Measurements from ENCODE around the gene MAFB. TPM values are rescaled to one million over a fixed set of nuclear protein-coding genes. Genes with fewer than 3 reads are reported as not detected.

Gene MAFB
- polyA plus RNA-seq, 3 donors, result 113 to 161 (median 134) TPM

GRCh38 chr20:40639132-40639531, 49.9 kb downstream of the MAFB start:
- no peaks in the 10 kb centered on the region for H3K36me3 Mint-ChIP-seq

GRCh38 chr20:40638414-40638813, 50.6 kb downstream of the MAFB start:
- no peak overlapping the region for H2AFZ ChIP-seq (ENCODE audit: insufficient read depth, low read depth, low read length, poor library complexity, severe bottlenecking)
- H3K36me3 ChIP-seq (replicated peaks in 1 of 2; ENCODE audit: control insufficient read depth in 1 of 2, insufficient read depth in 2 of 2, low read length in 2 of 2), result no peaks in the 10 kb centered on the region
- H3K79me2 ChIP-seq (ENCODE audit: insufficient read depth, low read length), result no peaks in the 10 kb centered on the region
- no CpG with 5 or more reads among the region's 2 CpGs for WGBS (ENCODE audit: insufficient coverage)
- Mint-ChIP-seq H3K36me3 (no peaks in the 10 kb centered on the region), H3K4me3 (peak overlapping the region in 1 of 2 donors; percentile 4), H3K27ac (no peak overlapping the region), H3K9me3 (peaks cover 0 to 7% (median 2%) of the 10 kb centered on the region in 7 donors), H3K27me3 (ENCODE audit: low read depth in 3 of 3) (peaks cover 11 to 27% (median 16%) of the 10 kb centered on the region in 3 donors), H3K4me1 (peaks cover 27% of the 10 kb centered on the region)
- peaks cover 0 to 10% of the 10 kb centered on the region in 2 donors for H3K27me3 ChIP-seq (ENCODE audit: control insufficient read depth in 2 of 2, insufficient read depth in 2 of 2, low read length in 2 of 2)
- no peaks in the 10 kb centered on the region for H4K20me1 ChIP-seq (ENCODE audit: insufficient read depth, low read length)
- H3K9ac ChIP-seq (ENCODE audit: insufficient read depth, low read length, poor library complexity, severe bottlenecking), result no peak overlapping the region
- DNase-seq, result no peak
- intact Hi-C loops (cut with micrococcal nuclease), result loop anchor here in 1 of 2 donors (10.0 kb wide), 1 partner anchor 54 kb away; no protein-coding TSS in a partner anchor
- H3K4me1 ChIP-seq (ENCODE audit: control insufficient read depth in 1 of 2, insufficient read depth in 2 of 2, low read length in 2 of 2), result peaks cover 13 to 15% of the 10 kb centered on the region in 2 donors
- H3K27ac ChIP-seq (ENCODE audit: low read depth in 1 of 2, low read length in 2 of 2), result no peak overlapping the region
- no peak overlapping the region for H3K4me3 ChIP-seq (replicated peaks in 1 of 3; ENCODE audit: low read depth in 2 of 3, low read length in 3 of 3)
- no peak for TF ChIP-seq CTCF (IDR thresholded peaks at IDR 0.05)
- H3K4me2 ChIP-seq (replicated peaks; ENCODE audit: extremely low read depth, low read length, poor library complexity, severe bottlenecking), result no peak overlapping the region
- H3K9me3 ChIP-seq (replicated peaks in 1 of 2; ENCODE audit: control insufficient read depth in 1 of 2, insufficient read depth in 1 of 2, low read length in 2 of 2), result no peaks in the 10 kb centered on the region

More at GRCh38 chr20:40639132-40639531, 49.9 kb downstream of the MAFB start:
- H3K9ac ChIP-seq (ENCODE audit: insufficient read depth, low read length, poor library complexity, severe bottlenecking), result no peak overlapping the region
- intact Hi-C loops (cut with micrococcal nuclease), result loop anchor here in 1 of 2 donors (10.0 kb wide), 1 partner anchor 54 kb away; no protein-coding TSS in a partner anchor
- H3K4me1 Mint-ChIP-seq, result peaks cover 27% of the 10 kb centered on the region
- H3K27ac Mint-ChIP-seq, result no peak overlapping the region
- H3K9me3 ChIP-seq (replicated peaks in 1 of 2; ENCODE audit: control insufficient read depth in 1 of 2, insufficient read depth in 1 of 2, low read length in 2 of 2), result no peaks in the 10 kb centered on the region
- 63% methylated on average over 1 of the region's 1 CpG for WGBS (ENCODE audit: insufficient coverage)
- H3K4me1 ChIP-seq (ENCODE audit: control insufficient read depth in 1 of 2, insufficient read depth in 2 of 2, low read length in 2 of 2), result peaks cover 13 to 15% of the 10 kb centered on the region in 2 donors
- H3K4me2 ChIP-seq (replicated peaks; ENCODE audit: extremely low read depth, low read length, poor library complexity, severe bottlenecking), result no peak overlapping the region
- peaks cover 11 to 30% (median 14%) of the 10 kb centered on the region in 3 donors for H3K27me3 Mint-ChIP-seq (ENCODE audit: low read depth in 3 of 3)
- no peak overlapping the region for H3K4me3 ChIP-seq (replicated peaks in 1 of 3; ENCODE audit: low read depth in 2 of 3, low read length in 3 of 3)
- H3K79me2 ChIP-seq (ENCODE audit: insufficient read depth, low read length), result no peaks in the 10 kb centered on the region
- no peak for DNase-seq
- peaks cover 0 to 7% (median 2%) of the 10 kb centered on the region in 7 donors for H3K9me3 Mint-ChIP-seq
- TF ChIP-seq CTCF (IDR thresholded peaks at IDR 0.05), result no peak
- H3K4me3 Mint-ChIP-seq, result no peak overlapping the region
- no peaks in the 10 kb centered on the region for H3K36me3 ChIP-seq (replicated peaks in 1 of 2; ENCODE audit: control insufficient read depth in 1 of 2, insufficient read depth in 2 of 2, low read length in 2 of 2)
- H2AFZ ChIP-seq (ENCODE audit: insufficient read depth, low read depth, low read length, poor library complexity, severe bottlenecking), result no peak overlapping the region
- no peak overlapping the region for H3K27ac ChIP-seq (ENCODE audit: low read depth in 1 of 2, low read length in 2 of 2)
- peaks cover 0 to 7% of the 10 kb centered on the region in 2 donors for H3K27me3 ChIP-seq (ENCODE audit: control insufficient read depth in 2 of 2, insufficient read depth in 2 of 2, low read length in 2 of 2)
- H4K20me1 ChIP-seq (ENCODE audit: insufficient read depth, low read length), result no peaks in the 10 kb centered on the region

Data from CD14-positive monocyte (primary cell).